GM12878 (cell line): Measurements from ENCODE around the gene NFKBIA. TPM values are rescaled to one million over a fixed set of nuclear protein-coding genes. Genes with fewer than 3 reads are reported as not detected.

Source experiments
- ATAC-seq: fragments of 200-7000 bp; cut with Tn5 transposase; 3 replicates; pipeline ENCODE4 v1.9.1; 2020; ENCODE audit warnings: mild to moderate bottlenecking, moderate library complexity
- BruUV-seq: library from RNA; stranded (reverse); fragments of 400-500 nt; replicated peaks from 2 replicates; lab custom pipeline; 2021; lab: Mats Ljungman, UMichigan
- CTCF ChIA-PET: fragments of 300-600 bp; sonication (Branson Sonifier 250); formaldehyde crosslinking; extraction: SDS; loops from one replicate; lab custom pipeline; 2021; ENCODE audit warnings: inconsistent platforms; lab: Yijun Ruan, JAX
- POLR2A ChIA-PET: fragments of 350-600 bp; formaldehyde crosslinking; extraction: SDS; loops from one replicate; lab custom pipeline; 2021; ENCODE audit warnings: inconsistent platforms; lab: Charles Lee
- RAD21 ChIA-PET: fragments of 300-600 bp; sonication (Branson Sonifier 250); formaldehyde crosslinking; loops from one replicate; lab custom pipeline; 2023; ENCODE audit warnings: antibody characterized with exemption; ENCODE audit not compliant: unreplicated experiment; lab: Charles Lee
- SMC1A ChIA-PET: fragments of 300-600 bp; sonication (Branson Sonifier 250); formaldehyde crosslinking; loops from one replicate; lab custom pipeline; 2023; ENCODE audit not compliant: unreplicated experiment, uncharacterized antibody; lab: Charles Lee
- DNase-seq: peaks from one replicate; pipeline ENCODE4 v3.0.0-alpha.2; 2011; ENCODE audit warnings: low read depth, low spot score
- FAIRE-seq: peaks from 3 replicates; lab custom pipeline; 2011; peaks lifted over from hg19 to GRCh38; lab: Jason Lieb, UNC
- H2AFZ ChIP-seq: 2 replicates; pipeline ENCODE4 v1.6.0; 2011; ENCODE audit warnings: low read depth, low read length, control low read depth; ENCODE audit not compliant: control insufficient read depth
- H3K27ac ChIP-seq: 2 replicates; pipeline ENCODE4 v1.5.1; 2011; ENCODE audit warnings: control low read depth; ENCODE audit not compliant: control insufficient read depth, insufficient read depth
- H3K27me3 ChIP-seq, 2 experiments: replicated peaks in 1 of 2; 2 replicates each; pipeline versions ENCODE4 v1.6.0 to v1.6.1; 2011; ENCODE audit warnings: low read length in 1 of 2; ENCODE audit not compliant: control insufficient read depth in 2 of 2, insufficient read depth in 2 of 2
- H3K36me3 ChIP-seq, 2 experiments: 2 replicates each; pipeline ENCODE4 v1.5.1; 2011; ENCODE audit warnings: low read length in 1 of 2; ENCODE audit not compliant: control insufficient read depth in 2 of 2, insufficient read depth in 2 of 2
- H3K4me1 ChIP-seq: 2 replicates; pipeline ENCODE4 v1.6.1; 2011; ENCODE audit warnings: mild to moderate bottlenecking, low read length, moderate library complexity, mixed read lengths; ENCODE audit not compliant: control insufficient read depth, insufficient read depth
- H3K4me2 ChIP-seq: 2 replicates; pipeline ENCODE4 v1.6.0; 2011; ENCODE audit warnings: control low read depth; ENCODE audit not compliant: control insufficient read depth, insufficient read depth
- H3K4me3 ChIP-seq: fragments of 200-600 bp; sonication (generic); 2 replicates; pipeline ENCODE4 v1.5.1; 2016
- H3K79me2 ChIP-seq: 2 replicates; pipeline ENCODE4 v1.6.0; 2011; ENCODE audit warnings: low read length; ENCODE audit not compliant: control insufficient read depth, insufficient read depth
- H3K9ac ChIP-seq: 2 replicates; pipeline ENCODE4 v1.8.0; 2011; ENCODE audit warnings: low read length, control low read depth, mixed read lengths; ENCODE audit not compliant: control insufficient read depth, insufficient read depth
- H3K9me3 ChIP-seq: replicated peaks from 3 replicates; pipeline ENCODE4 v1.5.1; 2011; ENCODE audit warnings: mild to moderate bottlenecking, low read length; ENCODE audit not compliant: control insufficient read depth, insufficient read depth
- H4K20me1 ChIP-seq: 2 replicates; pipeline ENCODE4 v1.6.0; 2011; ENCODE audit not compliant: control insufficient read depth, insufficient read depth
- JUNB ChIP-seq: IDR thresholded peaks from 2 replicates; pipeline ENCODE4 v1.6.1; 2016; ENCODE audit warnings: antibody characterized with exemption, mild to moderate bottlenecking
- RAD21 ChIP-seq: IDR thresholded peaks from 2 replicates; pipeline ENCODE4 v1.6.1; 2011; ENCODE audit warnings: mild to moderate bottlenecking, low read depth, low read length, moderate library complexity; ENCODE audit not compliant: insufficient read depth
- RB1 ChIP-seq: fragments of 450-650 bp; formaldehyde crosslinking; IDR thresholded peaks from 2 replicates; pipeline ENCODE4 v1.6.1; 2017; ENCODE audit warnings: mild to moderate bottlenecking, borderline replicate concordance
- RCOR1 ChIP-seq: conservative IDR thresholded peaks from 2 replicates; pipeline ENCODE4 v1.6.1; 2012; ENCODE audit warnings: low read depth, low read length, improper control_type of control experiment
- RUNX3 ChIP-seq: IDR thresholded peaks from 2 replicates; pipeline ENCODE4 v1.6.1; 2012; ENCODE audit warnings: low read length, inconsistent platforms
- SMAD1 ChIP-seq: fragments of 450-650 bp; IDR thresholded peaks from 2 replicates; pipeline ENCODE4 v1.6.1; 2018; ENCODE audit warnings: mild to moderate bottlenecking, low read depth; ENCODE audit not compliant: partially characterized antibody
- SMC3 ChIP-seq: IDR thresholded peaks from 2 replicates; pipeline ENCODE4 v1.6.1; 2011; ENCODE audit warnings: low read length, improper control_type of control experiment, borderline replicate concordance
- YBX1 ChIP-seq: fragments of 450-650 bp; IDR thresholded peaks from 2 replicates; pipeline ENCODE4 v1.6.1; 2016; ENCODE audit warnings: antibody characterized with exemption
- WGBS: methylation state at CpG from one replicate; pipeline ENCODE4 v1.1.6; 2016; ENCODE audit warnings: low lambda C conversion rate; ENCODE audit not compliant: insufficient replicate concordance, insufficient coverage; ENCODE audit errors: missing lambda C conversion rate; 5-methylcytosine and 5-hydroxymethylcytosine counted together
- in situ Hi-C: fragments of 300-500 bp; cut with MboI; formaldehyde crosslinking; loops from 9 replicates; pipeline ENCODE4 v1.14.3; 2018; ENCODE audit warnings: mixed read lengths
- intact Hi-C: fragments of 100-400 bp; cut with micrococcal nuclease; formaldehyde crosslinking; loops from one replicate; pipeline ENCODE4 v1.14.2; 2022; ENCODE audit not compliant: unreplicated experiment
- polyA plus RNA-seq, 11 experiments: library from polyadenylated mRNA; depleted of rRNA in 4 of 11; unstranded in 6 of 11; stranded (reverse) in 5 of 11; fragments of >200 nt; fragmentation: Nextera tagmentation in 4 of 11; fragmentation: Illumina TruSeq in 1 of 11; extraction: Ambion mirVana in 4 of 11; extraction: Trizol in 1 of 11; gene quantifications; 1 replicate in 1 of 11; 2 replicates in 10 of 11; pipeline versions ENCODE4 v1.2.1 to v1.2.3, GENCODE V29; 2011 to 2016; ENCODE audit warnings: inconsistent platforms in 2 of 11, missing spikeins in 2 of 11, low read depth in 1 of 11
- total RNA-seq, 4 experiments: library from RNA; depleted of rRNA in 3 of 4; stranded (reverse); fragments of >200 nt in 3 of 4; fragmentation: Illumina TruSeq in 1 of 4; extraction: Trizol in 1 of 4; gene quantifications; 2 replicates each; pipeline versions ENCODE4 v1.2.1 to v1.2.3, GENCODE V29; 2013 to 2021
- TF ChIP-seq, protein P1 (sequence below): IDR thresholded peaks from 2 replicates; pipeline ENCODE4 v1.6.1; 2011; ENCODE audit warnings: borderline replicate concordance, low read depth, mild to moderate bottlenecking, moderate library complexity, low read length; ENCODE audit not compliant: insufficient read depth, poor library complexity, severe bottlenecking
- TF ChIP-seq, protein P2 (sequence below), 3 experiments: IDR thresholded peaks in 2 of 3; conservative IDR thresholded peaks in 1 of 3; 2 replicates each; pipeline ENCODE4 v1.5.1; 2011; ENCODE audit warnings: low read depth in 3 of 3, low read length in 3 of 3, mild to moderate bottlenecking in 3 of 3, control low read depth in 2 of 3, moderate library complexity in 2 of 3, inconsistent platforms in 1 of 3, mixed read lengths in 1 of 3; ENCODE audit not compliant: control insufficient read depth in 2 of 3, insufficient read depth in 1 of 3; ENCODE audit errors: extremely low read depth in 1 of 3

NFKBIA gene
- total and polyA plus RNA-seq, 10 of the 15 experiments (the other 5 are each of a cell fraction or from before 2014, with no cell fraction given): 123 to 419 (median 267) TPM

DNA sequence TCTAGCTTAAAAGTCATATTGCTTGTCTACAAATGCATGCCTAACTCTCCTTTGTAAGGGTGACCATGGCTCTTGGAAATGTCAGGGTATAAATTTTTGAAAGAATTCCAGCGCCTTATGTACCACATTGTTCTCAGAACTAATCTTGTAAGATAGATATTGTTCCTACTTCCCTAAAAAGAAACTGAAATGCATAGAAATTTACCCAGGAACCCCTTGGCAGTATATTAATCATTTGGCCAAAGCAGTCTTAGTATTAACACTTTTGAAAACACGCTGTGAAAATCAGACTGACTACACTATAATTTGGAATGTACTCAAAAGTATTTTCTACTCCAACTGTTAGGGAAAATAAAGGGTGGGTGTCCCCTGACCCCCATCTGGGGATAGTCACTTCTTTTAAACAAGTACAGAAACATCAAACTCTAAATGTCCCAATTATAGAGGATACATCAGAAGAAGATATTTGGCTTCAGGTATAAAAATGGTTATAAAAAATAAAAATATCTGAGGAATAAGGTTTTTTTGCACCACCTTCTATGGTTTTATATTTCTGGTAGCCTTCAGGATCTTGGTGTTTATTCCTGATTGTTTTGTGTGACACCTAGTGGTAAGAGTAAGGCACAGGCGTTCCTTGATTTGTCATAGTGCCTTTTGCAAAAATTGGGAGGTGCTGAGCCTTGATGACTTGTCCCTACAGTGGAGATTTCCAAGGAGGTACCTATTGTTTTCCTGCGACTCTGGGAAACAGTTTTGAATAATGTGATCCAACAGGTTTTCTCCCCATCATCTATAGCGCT lies 2.2 kb upstream of the NFKBIA start:
- Histone ChIP-seq H3K9ac (no peak overlapping the region), H3K4me3 (no peak overlapping the region), H3K36me3 (peaks cover 8 to 14% of the 10 kb centered on the region in 2 experiments), H3K27ac (no peak overlapping the region), H3K4me2 (peak overlapping the region; percentile 10), H3K27me3 (no peaks in the 10 kb centered on the region), H3K4me1 (peaks cover 14% of the 10 kb centered on the region), H3K79me2 (peaks cover 30% of the 10 kb centered on the region), H3K9me3 (no peaks in the 10 kb centered on the region), H4K20me1 (no peaks in the 10 kb centered on the region; the same call in 1 of the 2 replicates), H2AFZ (no peak overlapping the region)
- ChIA-PET POLR2A (interaction anchor here (0.6 to 6.6 kb wide), 5 partner anchors 9 to 266 kb away, joined by 3 to 93 read pairs (median 10); partner anchors contain the start of gene PSMA6), CTCF (interaction anchor here (0.7 to 24.2 kb wide), 29 partner anchors 10 to 425 kb away, joined by 3 to 438 read pairs (median 4); partner anchors contain the start of gene PSMA6), SMC1A (interaction anchor here (0.6 to 17.6 kb wide), 32 partner anchors 10 to 697 kb away, joined by 3 to 362 read pairs (median 5); partner anchors contain the start of genes PPP2R3C, PRORP and PSMA6), RAD21 (interaction anchor here (1.0 to 17.6 kb wide), 19 partner anchors 9 to 283 kb away, joined by 3 to 257 read pairs (median 12); partner anchors contain the start of gene PSMA6)
- WGBS: 18% methylated on average over 5 of the region's 5 CpGs
- ATAC-seq (no peak), FAIRE-seq (peak; percentile 82), DNase-seq (no peak)
- peak; percentile 95 for TF ChIP-seq SMC3
- TF ChIP-seq, protein P1, sequence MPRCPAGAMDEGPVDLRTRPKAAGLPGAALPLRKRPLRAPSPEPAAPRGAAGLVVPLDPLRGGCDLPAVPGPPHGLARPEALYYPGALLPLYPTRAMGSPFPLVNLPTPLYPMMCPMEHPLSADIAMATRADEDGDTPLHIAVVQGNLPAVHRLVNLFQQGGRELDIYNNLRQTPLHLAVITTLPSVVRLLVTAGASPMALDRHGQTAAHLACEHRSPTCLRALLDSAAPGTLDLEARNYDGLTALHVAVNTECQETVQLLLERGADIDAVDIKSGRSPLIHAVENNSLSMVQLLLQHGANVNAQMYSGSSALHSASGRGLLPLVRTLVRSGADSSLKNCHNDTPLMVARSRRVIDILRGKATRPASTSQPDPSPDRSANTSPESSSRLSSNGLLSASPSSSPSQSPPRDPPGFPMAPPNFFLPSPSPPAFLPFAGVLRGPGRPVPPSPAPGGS: no peak
- 0 out of 2 replicates have a peak, but pooled peaks have one; percentile 11 for TF ChIP-seq RUNX3
- TF ChIP-seq, protein P2, sequence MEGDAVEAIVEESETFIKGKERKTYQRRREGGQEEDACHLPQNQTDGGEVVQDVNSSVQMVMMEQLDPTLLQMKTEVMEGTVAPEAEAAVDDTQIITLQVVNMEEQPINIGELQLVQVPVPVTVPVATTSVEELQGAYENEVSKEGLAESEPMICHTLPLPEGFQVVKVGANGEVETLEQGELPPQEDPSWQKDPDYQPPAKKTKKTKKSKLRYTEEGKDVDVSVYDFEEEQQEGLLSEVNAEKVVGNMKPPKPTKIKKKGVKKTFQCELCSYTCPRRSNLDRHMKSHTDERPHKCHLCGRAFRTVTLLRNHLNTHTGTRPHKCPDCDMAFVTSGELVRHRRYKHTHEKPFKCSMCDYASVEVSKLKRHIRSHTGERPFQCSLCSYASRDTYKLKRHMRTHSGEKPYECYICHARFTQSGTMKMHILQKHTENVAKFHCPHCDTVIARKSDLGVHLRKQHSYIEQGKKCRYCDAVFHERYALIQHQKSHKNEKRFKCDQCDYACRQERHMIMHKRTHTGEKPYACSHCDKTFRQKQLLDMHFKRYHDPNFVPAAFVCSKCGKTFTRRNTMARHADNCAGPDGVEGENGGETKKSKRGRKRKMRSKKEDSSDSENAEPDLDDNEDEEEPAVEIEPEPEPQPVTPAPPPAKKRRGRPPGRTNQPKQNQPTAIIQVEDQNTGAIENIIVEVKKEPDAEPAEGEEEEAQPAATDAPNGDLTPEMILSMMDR (IDR thresholded peaks at IDR 0.05 in 2 of 3, conservative IDR thresholded peaks at IDR 0.05 in 1 of 3; ENCODE audit: control insufficient read depth in 2 of 3, extremely low read depth in 1 of 3, insufficient read depth in 1 of 3, low read depth in 3 of 3, low read length in 3 of 3): peak; percentile 73 to 86 (median 85); a peak in 5 of 6 replicates
- no peak for TF ChIP-seq YBX1
- peak; percentile 92 for TF ChIP-seq RAD21
- TF ChIP-seq JUNB: 0 out of 2 replicates have a peak, but pooled peaks have one; percentile 11
- peak; percentile 37; the same call in 1 of the 2 replicates for TF ChIP-seq RB1
- no peak for TF ChIP-seq SMAD1
- TF ChIP-seq RCOR1: no peak
- no TSS peak for BruUV-seq
- intact Hi-C loops (loop anchor here (1.0 kb wide), 2 partner anchors 191 to 266 kb away; no protein-coding TSS in a partner anchor), in situ Hi-C loops (loop anchor here (5.0 to 25.0 kb wide), 4 partner anchors 122 to 1069 kb away; no protein-coding TSS in a partner anchor)
